Erythroblast (primary cell): ENCODE data around the gene NUP98.

Source experiments
- DNase-seq, 2 experiments: peaks; one replicate each; lab custom pipeline; 2025; lab: John Stamatoyannopoulos, UW
- GATA1 ChIP-seq: IDR thresholded peaks from 2 replicates; pipeline ENCODE4 v1.6.1; 2011; ENCODE audit warnings: low read depth, mild to moderate bottlenecking, control low read depth, low read length, moderate library complexity
- POLR2A ChIP-seq: IDR thresholded peaks from 2 replicates; pipeline ENCODE4 v1.6.1; 2011; ENCODE audit warnings: mild to moderate bottlenecking, low read length

Gene NUP98

DNA sequence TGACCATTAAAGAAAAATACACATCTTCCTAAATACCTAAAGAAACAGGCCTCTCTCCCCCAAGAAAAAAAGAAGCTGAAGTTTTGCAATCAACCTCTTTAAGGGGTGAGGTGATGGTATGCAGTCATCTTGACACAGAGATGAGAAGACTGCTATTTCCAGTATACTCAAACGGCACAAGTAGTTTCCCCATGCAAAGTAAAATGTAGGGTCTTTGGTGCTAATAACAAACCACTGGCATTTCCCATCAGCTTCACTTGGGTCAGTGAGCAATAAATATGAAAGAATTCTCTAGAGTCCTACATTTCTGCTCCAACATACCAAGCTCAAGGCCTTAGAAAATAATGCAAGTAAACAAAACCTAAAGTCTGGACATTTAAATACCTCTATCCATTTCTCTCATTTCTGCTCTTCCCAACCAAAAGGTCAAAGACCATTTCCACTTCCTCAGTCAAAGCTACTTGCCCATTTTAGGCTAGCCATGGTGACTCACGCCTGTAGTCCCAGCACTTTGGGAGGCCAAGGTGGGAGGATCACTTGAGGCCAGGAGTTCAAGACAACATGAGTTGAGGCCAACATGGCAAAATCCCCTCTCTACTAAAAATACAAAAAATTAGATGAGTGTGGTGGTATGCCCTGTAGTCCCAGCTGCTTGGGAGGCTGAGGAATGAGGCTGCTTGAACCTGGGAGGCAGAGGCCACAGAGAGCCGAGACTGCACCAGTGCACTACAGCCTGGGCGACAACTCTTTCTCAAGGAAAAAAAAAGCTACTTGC is 86.7 kb downstream of the NUP98 start:
- no peak for TF ChIP-seq GATA1
- TF ChIP-seq POLR2A = no peak
- no peak for DNase-seq

DNA sequence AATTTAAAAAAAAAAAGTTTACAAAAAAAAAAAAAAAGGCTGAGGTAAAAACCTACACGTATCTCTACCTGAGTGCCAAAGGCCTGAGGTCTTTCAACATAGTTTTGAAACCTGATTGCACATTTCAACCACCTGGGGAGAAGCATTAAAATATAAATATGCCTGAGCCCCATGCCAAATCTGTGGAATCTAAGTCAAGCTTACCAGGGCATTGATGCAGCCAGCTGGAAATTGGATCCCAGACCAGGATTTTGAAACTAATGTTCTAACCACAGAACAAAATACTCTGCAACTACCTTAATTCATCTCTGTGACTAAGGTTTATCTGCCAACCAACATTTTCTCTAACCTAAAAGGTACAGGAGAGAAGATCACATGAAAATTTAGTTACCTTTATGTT is 87.4 kb downstream of the NUP98 start:
- TF ChIP-seq GATA1 (no peak), POLR2A (no peak)
- no peak for DNase-seq

DNA sequence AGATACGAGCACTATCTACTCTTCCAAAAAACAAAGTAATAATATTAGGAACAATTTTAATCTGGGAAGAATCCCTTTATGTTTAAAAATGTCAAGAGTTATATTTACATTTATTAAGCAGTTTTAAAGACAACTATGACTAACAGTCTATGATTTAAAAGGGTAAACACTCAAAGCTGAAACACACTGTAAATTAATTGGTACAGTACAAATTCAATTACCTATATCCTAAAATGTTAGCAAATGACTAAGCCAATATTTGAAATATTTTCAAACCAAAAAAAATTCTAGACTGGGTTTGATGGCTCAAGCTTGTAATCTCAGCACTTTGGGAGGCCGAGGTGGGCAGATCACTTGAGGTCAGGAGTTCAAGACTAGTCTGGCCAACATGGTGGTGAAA is 90.2 kb downstream of the NUP98 start:
- DNase-seq = no peak
- TF ChIP-seq GATA1 (no peak), POLR2A (no peak)

DNA sequence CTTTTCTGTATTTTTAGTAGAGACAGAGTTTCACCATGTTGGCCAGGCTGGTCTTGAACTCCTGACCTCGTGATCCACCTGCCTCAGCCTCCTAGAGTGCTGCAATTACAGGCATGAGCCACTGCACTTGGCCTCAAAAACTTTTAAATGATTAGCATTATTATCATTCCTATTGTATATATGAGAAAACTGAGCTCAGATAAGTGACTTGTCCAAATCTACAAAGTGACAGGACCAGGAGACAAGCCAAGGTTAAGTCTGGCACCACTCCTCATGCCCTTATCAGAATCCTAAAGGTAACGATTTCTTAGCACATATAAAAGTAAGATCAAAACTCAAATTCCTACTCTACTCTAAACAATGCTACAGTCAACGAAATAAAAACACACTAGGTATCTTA is 94.0 kb downstream of the NUP98 start:
- TF ChIP-seq POLR2A = no peak
- TF ChIP-seq GATA1 = no peak
- no peak for DNase-seq

DNA sequence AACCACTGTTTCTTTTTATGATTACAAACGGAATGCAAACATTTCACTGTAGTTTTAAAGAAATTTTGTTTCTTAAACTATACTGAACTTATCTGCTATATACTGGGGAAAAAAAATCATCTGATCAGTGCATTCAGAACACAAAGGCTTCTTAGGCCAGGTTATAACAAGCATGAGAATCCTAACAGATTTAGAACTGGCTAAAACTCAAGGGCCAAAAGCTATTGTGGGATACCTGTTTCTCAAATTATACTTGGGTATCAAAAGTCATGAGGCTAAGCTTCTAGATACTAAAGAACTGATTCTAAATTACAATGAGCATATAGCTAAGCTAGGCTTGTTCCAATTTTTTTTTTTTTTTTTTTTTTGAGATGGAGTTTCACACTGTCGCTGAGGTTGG is 96.4 kb downstream of the NUP98 start:
- no peak for DNase-seq
- no peak for TF ChIP-seq POLR2A
- TF ChIP-seq GATA1 = no peak

DNA sequence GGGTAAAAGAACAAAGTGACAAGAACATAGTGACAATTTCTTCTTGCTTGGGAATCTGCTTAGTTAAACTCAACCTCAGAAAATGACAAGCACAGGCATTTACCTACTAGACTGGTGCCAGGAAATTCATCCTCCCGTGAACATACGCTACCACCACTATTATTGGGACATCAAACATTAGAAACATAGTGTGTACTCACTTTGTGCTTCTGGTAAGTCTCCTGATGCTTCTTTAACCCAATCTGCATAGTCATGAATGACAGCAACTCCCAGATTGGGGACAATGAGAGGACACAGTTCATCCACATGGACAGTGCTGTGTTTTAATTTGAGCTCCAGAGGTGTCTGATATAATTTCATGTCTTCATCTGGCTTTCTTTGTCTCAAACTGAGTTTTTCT is 96.9 kb downstream of the NUP98 start:
- no peak for TF ChIP-seq GATA1
- no peak for DNase-seq

DNA sequence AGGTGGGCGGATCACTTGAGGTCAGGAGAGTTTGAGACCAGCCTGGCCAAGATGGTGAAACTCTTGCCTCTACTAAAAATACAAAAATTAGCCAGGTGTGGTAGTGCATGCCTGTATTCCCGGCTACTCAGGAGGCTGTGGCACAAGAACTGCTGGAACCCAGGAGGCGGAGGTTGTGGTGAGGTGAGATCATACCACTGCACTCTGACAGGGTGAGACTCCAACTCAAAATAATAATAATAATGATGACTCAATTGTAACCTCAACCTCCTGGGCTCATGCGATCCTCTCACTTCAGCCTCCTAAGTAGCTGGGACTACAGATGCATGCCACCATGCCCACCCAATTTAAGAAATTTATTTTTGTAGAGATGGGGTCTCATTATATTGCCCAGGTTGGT is 110.6 kb downstream of the NUP98 start:
- no peak for DNase-seq
- TF ChIP-seq GATA1 = no peak
- no peak for TF ChIP-seq POLR2A

DNA sequence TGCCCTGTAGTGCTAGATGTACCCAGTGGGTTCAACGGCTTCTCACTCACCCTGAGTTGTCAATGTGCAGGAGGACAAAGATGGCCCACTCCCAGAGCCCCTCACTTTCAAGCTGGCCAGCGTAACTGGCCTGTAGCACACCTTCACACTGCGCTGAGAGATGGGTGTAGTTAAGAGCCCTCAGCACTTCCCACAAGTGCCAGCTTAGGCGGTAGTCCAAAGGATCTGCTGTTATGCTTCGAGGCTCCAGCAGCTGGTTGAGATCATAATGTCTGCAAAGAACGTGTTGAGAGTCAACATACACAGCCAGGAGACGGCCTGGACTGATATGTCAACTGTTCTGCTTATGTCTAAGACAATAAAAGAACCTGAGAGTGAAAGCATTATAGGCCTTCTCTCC is 111.4 kb downstream of the NUP98 start:
- DNase-seq = no peak
- TF ChIP-seq POLR2A (no peak), GATA1 (no peak)

DNA sequence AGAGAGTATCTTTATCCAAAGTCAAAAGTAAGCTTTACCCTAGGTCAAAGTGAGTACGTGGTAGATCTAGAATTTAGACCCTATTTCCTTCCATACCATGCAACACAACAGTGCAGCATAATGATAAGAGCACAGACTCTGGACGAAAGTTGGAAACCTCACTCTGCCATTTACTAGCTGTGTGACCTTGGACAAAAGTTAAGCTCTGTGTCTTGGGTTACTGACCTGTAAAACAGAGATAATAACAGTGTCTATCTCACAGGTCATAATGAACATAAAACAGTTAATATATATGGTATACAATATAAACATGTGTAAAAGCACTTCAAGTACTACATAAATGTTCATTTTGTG is 112.6 kb downstream of the NUP98 start:
- DNase-seq = peak; percentile 34 to 63
- TF ChIP-seq GATA1 (no peak), POLR2A (no peak)

DNA sequence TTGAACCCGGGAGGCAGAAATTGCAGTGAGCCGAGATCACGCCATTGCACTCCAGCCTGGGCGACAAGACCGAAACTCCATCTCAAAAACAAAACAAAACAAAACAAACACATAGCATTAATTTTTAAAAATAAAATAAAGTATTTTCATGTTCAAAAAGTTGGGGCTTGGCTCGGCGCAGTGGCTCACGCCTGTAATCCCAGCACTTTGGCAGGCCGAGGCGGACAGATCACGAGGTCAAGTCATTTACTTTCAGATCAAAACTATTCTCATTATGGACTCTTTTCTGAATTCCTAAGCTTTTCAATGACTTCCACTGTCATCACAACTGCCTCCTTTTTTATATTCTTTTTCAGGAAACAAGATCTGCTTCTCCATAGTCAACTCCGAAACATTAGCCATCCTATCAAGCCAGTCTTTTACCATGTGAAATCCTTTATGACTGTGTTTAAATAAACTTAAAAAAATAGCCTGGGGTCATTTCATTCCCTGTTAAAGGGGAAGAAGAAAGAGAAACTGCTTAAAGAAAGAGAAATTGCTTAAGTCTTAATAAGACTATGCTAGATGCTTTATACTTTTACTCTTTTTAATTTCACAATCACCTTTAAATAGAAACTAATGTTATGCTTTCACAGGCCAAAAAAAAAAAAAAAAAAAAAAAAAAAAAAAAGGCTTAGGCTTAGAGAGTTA is 113.1 kb downstream of the NUP98 start:
- no peak for TF ChIP-seq POLR2A
- no peak for TF ChIP-seq GATA1
- DNase-seq = no peak

DNA sequence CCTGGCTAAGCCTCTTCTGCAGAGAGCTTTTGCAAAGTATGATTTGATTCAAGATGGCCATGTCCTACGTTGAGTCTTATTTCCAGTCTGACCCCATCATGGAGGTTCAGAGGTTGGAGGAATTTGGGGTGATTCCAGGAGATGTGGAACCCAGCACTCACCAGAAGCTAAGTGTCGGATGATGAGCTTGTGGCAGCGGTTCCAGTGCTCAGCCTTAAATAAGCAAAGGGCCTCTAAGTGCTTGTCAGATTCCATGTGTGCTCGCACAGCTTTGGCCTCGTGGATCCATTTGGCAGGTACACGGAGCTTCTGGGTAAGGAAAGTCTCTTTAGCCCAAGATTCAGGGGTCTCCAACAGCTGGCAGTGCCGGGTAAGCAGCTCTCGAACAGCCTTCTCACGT is 114.3 kb downstream of the NUP98 start:
- DNase-seq = no peak
- TF ChIP-seq GATA1 = no peak
- no peak for TF ChIP-seq POLR2A

DNA sequence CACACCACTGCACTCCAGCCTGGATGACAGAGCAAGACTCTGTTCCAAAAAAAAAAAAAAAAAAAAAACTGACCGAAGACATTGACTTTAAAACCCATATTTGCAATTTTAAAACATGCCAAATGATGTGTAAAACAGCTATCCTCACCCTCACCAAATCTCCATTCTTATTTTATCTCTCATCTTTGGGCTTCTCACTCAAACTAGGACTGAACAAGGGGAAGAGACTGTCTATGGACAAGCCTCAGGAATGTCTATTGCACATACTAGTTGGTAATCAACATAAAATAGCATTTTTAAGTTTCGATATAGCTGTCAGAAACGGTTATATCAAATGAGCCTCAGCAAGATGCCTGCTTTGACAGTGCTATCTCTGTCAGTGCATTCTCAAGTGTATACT is 118.3 kb downstream of the NUP98 start:
- TF ChIP-seq GATA1 = no peak
- no peak for TF ChIP-seq POLR2A
- no peak for DNase-seq

DNA sequence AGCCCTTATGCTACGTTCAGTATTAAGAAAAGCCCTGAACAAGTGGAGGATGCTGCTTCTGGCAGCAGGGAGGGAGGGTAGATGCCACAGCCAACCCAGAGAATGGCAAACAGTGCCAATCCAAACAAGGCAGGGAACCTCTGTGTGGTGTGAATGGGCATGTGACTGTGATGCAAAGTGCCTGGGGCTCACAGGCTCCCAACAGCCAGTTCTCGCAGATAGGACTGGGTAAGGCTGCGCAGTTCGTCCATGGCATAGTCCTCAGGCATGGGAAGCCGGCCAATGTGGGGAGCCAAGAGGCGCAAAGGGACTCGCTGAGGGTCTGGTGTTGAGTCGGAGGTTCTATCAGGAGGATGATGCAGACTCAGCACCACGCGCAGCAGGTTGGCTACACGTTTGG is 121.4 kb downstream of the NUP98 start:
- DNase-seq = no peak
- no peak for TF ChIP-seq POLR2A
- no peak for TF ChIP-seq GATA1

DNA sequence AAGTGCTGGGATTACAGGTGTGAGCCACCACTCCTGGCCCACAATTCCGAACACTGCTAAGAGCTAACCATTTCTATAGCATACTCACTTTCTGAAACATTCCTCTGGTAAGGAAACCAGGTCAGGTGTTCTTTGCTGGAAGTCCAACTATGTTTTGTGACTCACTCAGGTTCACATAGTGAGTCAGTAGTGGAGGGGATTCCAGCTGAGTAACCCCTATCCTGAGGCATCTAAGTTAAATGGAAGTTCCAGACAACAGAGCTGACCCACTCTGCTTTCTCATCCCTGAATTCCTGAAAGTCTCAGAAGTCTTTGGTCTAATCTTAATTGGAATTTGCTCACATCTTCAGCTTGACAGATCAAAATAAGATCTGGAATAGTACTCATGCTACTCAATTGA is 123.2 kb downstream of the NUP98 start:
- no peak for TF ChIP-seq POLR2A
- DNase-seq = no peak

DNA sequence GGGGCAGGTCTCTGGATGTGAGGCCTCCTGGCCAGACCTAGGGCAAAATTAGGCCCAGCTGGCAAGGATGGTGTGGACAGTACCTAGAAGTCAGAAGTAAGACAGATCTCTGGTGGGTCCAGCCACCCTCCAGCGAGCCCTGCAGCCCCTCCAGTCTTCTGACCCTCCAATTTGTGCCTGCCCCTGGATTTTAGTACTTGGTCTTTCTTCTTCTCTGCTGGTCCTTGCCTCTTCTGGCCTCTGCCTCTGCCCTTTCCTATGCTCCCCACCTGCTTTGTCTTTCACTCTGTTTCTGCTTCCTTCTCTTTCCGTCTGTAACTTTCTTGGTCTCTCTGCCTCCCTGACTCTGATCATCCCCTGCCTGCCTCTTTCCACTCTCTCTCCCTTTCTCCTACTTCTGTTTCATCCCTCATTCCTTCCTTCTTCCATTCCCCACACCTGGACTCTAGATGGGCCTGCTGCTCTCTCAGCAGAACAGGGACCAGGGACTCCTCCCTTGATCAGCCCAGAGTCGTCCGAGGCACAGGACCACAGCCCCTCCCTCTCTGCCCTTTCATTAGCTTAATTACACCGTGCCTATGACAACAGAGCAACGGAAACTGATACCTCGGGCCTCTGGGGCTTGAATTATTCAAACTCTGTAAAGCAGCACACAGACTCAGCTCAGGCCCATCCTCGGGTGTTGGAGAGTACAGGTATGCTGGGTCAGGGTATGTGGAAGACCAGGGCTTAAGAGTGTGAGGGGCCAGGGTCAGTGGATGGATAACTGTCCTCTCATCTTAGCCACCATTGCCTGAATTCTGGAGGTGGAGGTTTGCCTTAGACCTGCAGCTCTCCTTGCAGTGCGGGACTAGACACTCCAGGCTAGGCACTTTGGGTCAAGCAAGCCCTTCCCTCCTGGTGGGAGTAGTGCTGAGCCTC is 125.8 kb downstream of the NUP98 start, which contains the start of gene CHRNA10:
TSS of gene CHRNA10 (minus strand) at position 51 of the 921 bp plus-strand sequence. CDS start 72 bp downstream, outside the sequence.
- DNase-seq = no peak
- TF ChIP-seq GATA1 = no peak
- no peak for TF ChIP-seq POLR2A
